Testis (tissue), 2 donors: ENCODE measurements around the gene ANKRD60.

Source experiments
- CTCF ChIP-seq, 3 experiments: fragments of 450-650 bp in 2 of 3; fragments of 200-600 bp in 1 of 3; sonication (generic) in 1 of 3; IDR thresholded peaks; one replicate each; pipeline ENCODE4 v1.5.1; 2016 to 2019; ENCODE audit warnings: antibody characterized with exemption in 3 of 3, mild to moderate bottlenecking in 2 of 3, moderate library complexity in 1 of 3
- POLR2A ChIP-seq: fragments of 450-650 bp; IDR thresholded peaks from one replicate; pipeline ENCODE4 v1.6.1; 2017; ENCODE audit warnings: antibody characterized with exemption, mild to moderate bottlenecking, moderate library complexity

DNA sequence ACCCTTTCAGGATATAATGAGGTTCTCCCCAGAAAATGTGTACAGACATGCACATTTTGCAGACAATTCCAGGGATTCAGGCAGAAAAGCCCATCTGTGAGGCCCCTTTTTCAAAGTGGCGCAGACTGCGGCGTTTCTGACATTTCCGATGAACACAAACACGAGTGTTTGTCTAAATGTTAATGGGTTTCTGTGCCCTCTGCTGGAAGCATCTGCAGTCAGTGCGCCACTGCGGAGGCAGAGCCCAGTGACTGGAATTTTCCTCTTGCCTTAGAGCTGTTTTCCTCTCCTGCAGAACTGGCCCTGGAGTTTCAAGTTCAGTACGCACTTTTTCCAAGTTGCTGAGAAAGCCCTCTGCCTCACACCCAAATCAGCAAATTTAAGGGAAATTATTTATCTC lies 15.3 kb downstream of the ANKRD60 start:
- TF ChIP-seq CTCF (IDR thresholded peaks at IDR 0.05) (no peak), POLR2A (no peak)
